H9 (cell line): Measurements from ENCODE around the gene MINDY4B. TPM values are rescaled to one million over a fixed set of nuclear protein-coding genes. Genes with fewer than 3 reads are reported as not detected.

Source experiments
- DNase-seq: peaks from one replicate; pipeline ENCODE4 v3.0.0-alpha.2; 2017
- H2AFZ ChIP-seq: one replicate; pipeline ENCODE4 v1.6.1; 2013; ENCODE audit warnings: mild to moderate bottlenecking, low read length, control low read depth, moderate library complexity
- H2AK5ac ChIP-seq: 2 replicates; pipeline ENCODE4 v1.6.1; 2013; ENCODE audit warnings: low read length, control low read depth, mixed read lengths; ENCODE audit not compliant: insufficient read length
- H2BK120ac ChIP-seq: one replicate; pipeline ENCODE4 v1.6.1; 2013; ENCODE audit warnings: low read depth, mild to moderate bottlenecking, low read length, control low read depth, inconsistent platforms; ENCODE audit not compliant: poor library complexity, severe bottlenecking
- H2BK12ac ChIP-seq: 2 replicates; pipeline ENCODE4 v1.6.1; 2013; ENCODE audit warnings: low read length, control low read depth, mixed read lengths, low read depth; ENCODE audit not compliant: insufficient read length
- H2BK15ac ChIP-seq: 2 replicates; pipeline ENCODE4 v1.6.1; 2013; ENCODE audit warnings: low read depth, low read length, control low read depth
- H2BK20ac ChIP-seq: one replicate; pipeline ENCODE4 v1.6.1; 2013; ENCODE audit warnings: low read depth, mild to moderate bottlenecking, low read length, control low read depth, inconsistent platforms; ENCODE audit not compliant: poor library complexity, severe bottlenecking
- H2BK5ac ChIP-seq: 2 replicates; pipeline ENCODE4 v1.6.1; 2013; ENCODE audit warnings: low read length, control low read depth, mixed read lengths; ENCODE audit not compliant: insufficient read length
- H3K14ac ChIP-seq: 2 replicates; pipeline ENCODE4 v1.6.1; 2013; ENCODE audit warnings: low read length, control low read depth; ENCODE audit not compliant: insufficient read depth
- H3K18ac ChIP-seq: 2 replicates; pipeline ENCODE4 v1.6.1; 2013; ENCODE audit warnings: low read depth, mild to moderate bottlenecking, mixed read lengths, low read length, control low read depth; ENCODE audit not compliant: insufficient read length
- H3K23ac ChIP-seq: 2 replicates; pipeline ENCODE4 v1.6.1; 2013; ENCODE audit warnings: low read length, control low read depth, mixed read lengths, low read depth; ENCODE audit not compliant: insufficient read length
- H3K23me2 ChIP-seq: 2 replicates; pipeline ENCODE4 v1.6.1; 2013; ENCODE audit warnings: low read depth, mild to moderate bottlenecking, mixed read lengths, low read length, control low read depth; ENCODE audit not compliant: insufficient read length, poor library complexity, severe bottlenecking
- H3K27ac ChIP-seq: 2 replicates; pipeline ENCODE4 v1.5.1; 2013; ENCODE audit warnings: low read length, control low read depth, mixed read lengths, low read depth; ENCODE audit not compliant: insufficient read length
- H3K27me3 ChIP-seq: 2 replicates; pipeline ENCODE4 v1.6.1; 2013; ENCODE audit warnings: low read length, control low read depth, inconsistent platforms; ENCODE audit not compliant: insufficient read depth
- H3K4ac ChIP-seq: 2 replicates; pipeline ENCODE4 v1.6.1; 2013; ENCODE audit warnings: low read depth, mild to moderate bottlenecking, control low read depth, inconsistent platforms, low read length, moderate library complexity
- H3K4me1 ChIP-seq: 2 replicates; pipeline ENCODE4 v1.6.1; 2013; ENCODE audit warnings: low read length, control low read depth, inconsistent platforms; ENCODE audit not compliant: insufficient read depth
- H3K4me2 ChIP-seq: 2 replicates; pipeline ENCODE4 v1.6.1; 2013; ENCODE audit warnings: low read length, control low read depth, mixed read lengths; ENCODE audit not compliant: insufficient read length, insufficient read depth
- H3K56ac ChIP-seq: 2 replicates; pipeline ENCODE4 v1.6.1; 2013; ENCODE audit warnings: low read depth, mild to moderate bottlenecking, mixed read lengths, low read length, control low read depth; ENCODE audit not compliant: insufficient read length
- H3K79me1 ChIP-seq: 2 replicates; pipeline ENCODE4 v1.6.1; 2013; ENCODE audit warnings: low read depth, mild to moderate bottlenecking, moderate library complexity, low read length, control low read depth, inconsistent platforms; ENCODE audit not compliant: insufficient read depth, poor library complexity, severe bottlenecking
- H3K79me2 ChIP-seq: 2 replicates; pipeline ENCODE4 v1.6.1; 2013; ENCODE audit warnings: low read length, control low read depth, inconsistent platforms; ENCODE audit not compliant: insufficient read depth
- H3K9ac ChIP-seq: 2 replicates; pipeline ENCODE4 v1.6.1; 2013; ENCODE audit warnings: low read length, control low read depth, mixed read lengths; ENCODE audit not compliant: insufficient read length; ENCODE audit errors: extremely low read depth
- H3K9me3 ChIP-seq: one replicate; pipeline ENCODE4 v1.6.1; 2013; ENCODE audit warnings: low read depth, low read length, inconsistent platforms; ENCODE audit not compliant: control insufficient read depth
- H3T11ph ChIP-seq: one replicate; pipeline ENCODE4 v1.6.1; 2013; ENCODE audit warnings: mild to moderate bottlenecking, low read length, control low read depth, inconsistent platforms
- H4K20me1 ChIP-seq: one replicate; pipeline ENCODE4 v1.6.1; 2013; ENCODE audit not compliant: control insufficient read depth, insufficient read length, insufficient read depth
- H4K5ac ChIP-seq: 2 replicates; pipeline ENCODE4 v1.6.1; 2013; ENCODE audit warnings: low read depth, mild to moderate bottlenecking, mixed read lengths, low read length, control low read depth; ENCODE audit not compliant: insufficient read length
- H4K8ac ChIP-seq: replicated peaks from 2 replicates; pipeline ENCODE4 v1.6.1; 2013; ENCODE audit warnings: low read length, control low read depth, mixed read lengths, low read depth; ENCODE audit not compliant: insufficient read length
- H4K91ac ChIP-seq: 2 replicates; pipeline ENCODE4 v1.6.1; 2013; ENCODE audit warnings: low read depth, mild to moderate bottlenecking, moderate library complexity, mixed read lengths, low read length, control low read depth; ENCODE audit not compliant: insufficient read length
- H3K27ac Mint-ChIP-seq, 3 experiments: 2 replicates in 2 of 3; 3 replicates in 1 of 3; pipeline ENCODE4 v1.8.0; 2020 to 2021; ENCODE audit warnings: mixed read lengths in 3 of 3, mild to moderate bottlenecking in 1 of 3, moderate library complexity in 1 of 3
- H3K27me3 Mint-ChIP-seq: 2 replicates; pipeline ENCODE4 v1.8.0; 2021; ENCODE audit warnings: low read depth, mild to moderate bottlenecking, moderate library complexity, mixed read lengths
- H3K36me3 Mint-ChIP-seq, 3 experiments: 2 replicates in 2 of 3; 3 replicates in 1 of 3; pipeline ENCODE4 v1.8.0; 2020 to 2021; ENCODE audit warnings: low read depth in 3 of 3, mixed read lengths in 3 of 3; ENCODE audit not compliant: insufficient read depth in 1 of 3
- H3K4me1 Mint-ChIP-seq, 2 experiments: 2 replicates each; pipeline ENCODE4 v1.8.0; 2020; ENCODE audit warnings: mixed read lengths in 2 of 2
- H3K4me3 Mint-ChIP-seq, 2 experiments: 2 replicates in 1 of 2; 3 replicates in 1 of 2; pipeline ENCODE4 v1.8.0; 2020 to 2021; ENCODE audit warnings: mild to moderate bottlenecking in 2 of 2, mixed read lengths in 2 of 2, moderate library complexity in 1 of 2
- H3K9me3 Mint-ChIP-seq, 2 experiments: 2 replicates in 1 of 2; 3 replicates in 1 of 2; pipeline ENCODE4 v1.8.0; 2020; ENCODE audit warnings: mild to moderate bottlenecking in 2 of 2, mixed read lengths in 2 of 2, moderate library complexity in 1 of 2
- WGBS: extraction: QIAGEN DNeasy Blood & Tissue Kit; methylation state at CpG from one replicate; pipeline ENCODE4 v1.1.7; 2013; ENCODE audit warnings: missing lambda C conversion rate, low lambda C conversion rate, mixed read lengths; ENCODE audit not compliant: insufficient read length; ENCODE audit errors: extremely low coverage; 5-methylcytosine and 5-hydroxymethylcytosine counted together
- total RNA-seq: library from RNA; stranded (reverse); gene quantifications from 2 replicates; pipeline ENCODE4 v1.2.1, GENCODE V29; 2021
- TF ChIP-seq, protein P1 (sequence below): fragments of 200-600 bp; sonication (generic); conservative IDR thresholded peaks from 3 replicates; pipeline ENCODE4 v1.8.0; 2021; ENCODE audit warnings: antibody characterized with exemption, mild to moderate bottlenecking

The MINDY4B gene
- total RNA-seq, 1 experiment from 2014 or later: not detected

DNA sequence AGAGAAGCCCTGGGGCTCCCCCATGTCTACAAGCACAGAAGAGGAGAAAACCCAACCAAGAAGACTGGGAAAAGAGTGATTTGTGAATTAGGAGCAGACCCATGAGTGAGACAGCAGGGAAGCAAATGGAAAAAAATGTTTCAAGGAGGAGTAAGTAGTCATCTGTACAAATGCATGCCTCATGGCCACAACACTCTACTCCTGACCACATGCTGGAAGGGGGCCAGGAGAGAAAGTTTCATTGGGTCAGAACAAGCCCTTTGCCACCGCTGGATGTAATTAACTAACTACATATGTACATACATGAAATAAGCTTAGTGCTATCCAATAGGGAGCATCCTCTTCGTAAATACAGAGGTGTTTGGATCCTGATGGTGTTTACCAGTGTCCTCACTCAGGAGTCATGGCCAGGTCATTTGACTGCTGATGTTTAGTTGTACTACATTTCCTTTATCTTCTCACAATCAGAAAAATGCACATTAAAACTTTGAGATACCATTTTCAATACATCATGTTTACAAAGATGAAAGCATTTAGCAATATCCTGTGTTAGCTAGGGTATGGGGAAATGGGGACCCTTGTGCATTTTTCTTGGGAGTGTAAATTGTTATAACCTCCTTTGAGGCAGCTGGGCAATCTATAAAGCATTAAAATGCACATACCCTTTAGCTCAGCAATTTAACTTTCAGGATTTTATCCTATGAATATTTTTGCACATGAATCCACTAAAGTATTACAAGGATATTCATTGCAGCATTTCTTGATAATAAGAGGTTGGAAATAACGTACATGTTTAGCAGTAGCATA lies 40.2 kb upstream of the MINDY4B start:
- Histone ChIP-seq H3K23me2 (no peaks in the 10 kb centered on the region), H3K23ac (no peak overlapping the region), H3K4ac (no peak overlapping the region), H4K5ac (no peak overlapping the region), H4K8ac (no peak overlapping the region), H3K56ac (no peak overlapping the region), H3K9me3 (no peaks in the 10 kb centered on the region), H2AK5ac (no peak overlapping the region), H3K4me1 (no peaks in the 10 kb centered on the region), H2BK15ac (no peak overlapping the region), H2AFZ (no peak overlapping the region), H2BK120ac (no peak overlapping the region), H2BK5ac (no peak overlapping the region), H3K14ac (no peak overlapping the region), H3K4me2 (no peak overlapping the region), H3K18ac (no peak overlapping the region), H4K91ac (no peak overlapping the region), H3T11ph (no peak overlapping the region), H4K20me1 (no peaks in the 10 kb centered on the region), H3K27ac (no peak overlapping the region), H3K27me3 (no peaks in the 10 kb centered on the region), H3K79me2 (no peaks in the 10 kb centered on the region), H3K79me1 (no peaks in the 10 kb centered on the region), H2BK12ac (no peak overlapping the region), H3K9ac (no peak overlapping the region), H2BK20ac (no peak overlapping the region)
- Mint-ChIP-seq H3K27me3 (no peaks in the 10 kb centered on the region), H3K9me3 (peaks cover 0 to 1% of the 10 kb centered on the region in 2 experiments; a peak in 2 of 5 replicates), H3K4me1 (no peaks in the 10 kb centered on the region), H3K4me3 (no peak overlapping the region), H3K27ac (0 out of 7 replicates have a peak overlapping the region, but pooled peaks of 1 of the 3 experiments have one; percentile 6), H3K36me3 (no peaks in the 10 kb centered on the region)
- no CpG with 5 or more reads among the region's 3 CpGs for WGBS
- TF ChIP-seq, protein P1, sequence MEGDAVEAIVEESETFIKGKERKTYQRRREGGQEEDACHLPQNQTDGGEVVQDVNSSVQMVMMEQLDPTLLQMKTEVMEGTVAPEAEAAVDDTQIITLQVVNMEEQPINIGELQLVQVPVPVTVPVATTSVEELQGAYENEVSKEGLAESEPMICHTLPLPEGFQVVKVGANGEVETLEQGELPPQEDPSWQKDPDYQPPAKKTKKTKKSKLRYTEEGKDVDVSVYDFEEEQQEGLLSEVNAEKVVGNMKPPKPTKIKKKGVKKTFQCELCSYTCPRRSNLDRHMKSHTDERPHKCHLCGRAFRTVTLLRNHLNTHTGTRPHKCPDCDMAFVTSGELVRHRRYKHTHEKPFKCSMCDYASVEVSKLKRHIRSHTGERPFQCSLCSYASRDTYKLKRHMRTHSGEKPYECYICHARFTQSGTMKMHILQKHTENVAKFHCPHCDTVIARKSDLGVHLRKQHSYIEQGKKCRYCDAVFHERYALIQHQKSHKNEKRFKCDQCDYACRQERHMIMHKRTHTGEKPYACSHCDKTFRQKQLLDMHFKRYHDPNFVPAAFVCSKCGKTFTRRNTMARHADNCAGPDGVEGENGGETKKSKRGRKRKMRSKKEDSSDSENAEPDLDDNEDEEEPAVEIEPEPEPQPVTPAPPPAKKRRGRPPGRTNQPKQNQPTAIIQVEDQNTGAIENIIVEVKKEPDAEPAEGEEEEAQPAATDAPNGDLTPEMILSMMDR: no peak
- no peak for DNase-seq
